Subcutaneous abdominal adipose tissue (tissue), 5 donors: ENCODE results near the gene TEX55.
"Not testable (repeated sequence)": the region's sequence is repeated elsewhere in the genome, so short reads cannot be mapped to it uniquely, and the experiment has no call there.

Source experiments
- H3K27ac ChIP-seq: one replicate; pipeline ENCODE4 v1.7.0; 2013; ENCODE audit warnings: low read depth, mild to moderate bottlenecking, inconsistent platforms, low read length, moderate library complexity
- H3K27me3 ChIP-seq, 5 donors: one replicate each; pipeline ENCODE4 v1.7.0; 2013; ENCODE audit warnings: low read length in 5 of 5, inconsistent platforms in 1 of 5; ENCODE audit not compliant: control insufficient read depth in 5 of 5, insufficient read depth in 4 of 5
- H3K36me3 ChIP-seq, 5 donors: one replicate each; pipeline ENCODE4 v1.7.0; 2013; ENCODE audit warnings: low read length in 5 of 5; ENCODE audit not compliant: control insufficient read depth in 5 of 5, insufficient read depth in 5 of 5
- H3K4me1 ChIP-seq, 5 donors: one replicate each; pipeline ENCODE4 v1.7.0; 2013; ENCODE audit warnings: low read length in 5 of 5, mild to moderate bottlenecking in 3 of 5, moderate library complexity in 1 of 5; ENCODE audit not compliant: control insufficient read depth in 5 of 5, insufficient read depth in 5 of 5
- H3K4me3 ChIP-seq, 5 donors: one replicate each; pipeline ENCODE4 v1.7.0; 2013; ENCODE audit warnings: low read length in 5 of 5, low read depth in 1 of 5
- H3K9ac ChIP-seq, 5 donors: one replicate each; pipeline ENCODE4 v1.7.0; 2013; ENCODE audit warnings: low read length in 5 of 5, mild to moderate bottlenecking in 4 of 5, moderate library complexity in 3 of 5
- H3K9me3 ChIP-seq, 5 donors: one replicate each; pipeline ENCODE4 v1.7.0; 2013; ENCODE audit warnings: low read length in 5 of 5; ENCODE audit not compliant: control insufficient read depth in 5 of 5
- donor health status: healthy.
- donor health status: healthy.
- donor health status: healthy.
- donor health status: healthy.
- donor health status: healthy.

The TEX55 gene

DNA sequence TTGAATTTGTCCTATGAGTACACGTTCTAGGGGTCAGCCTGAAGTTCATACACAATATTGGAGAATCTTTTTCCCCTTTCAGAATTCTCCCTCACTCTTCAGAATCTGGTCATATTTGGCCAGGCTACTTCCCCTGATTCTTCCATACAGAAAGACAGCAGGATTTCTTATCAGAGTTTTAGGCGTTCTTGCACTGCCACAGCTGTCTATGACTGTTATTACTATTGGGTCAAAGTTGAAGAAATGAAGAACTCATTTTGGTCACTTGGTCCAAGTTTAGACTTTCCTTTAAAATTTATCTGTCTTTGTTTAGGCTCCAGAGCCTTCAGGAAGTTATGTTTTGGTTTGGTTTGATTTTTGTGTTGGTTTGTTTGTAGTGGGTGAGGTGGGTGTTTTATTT lies 12.0 kb downstream of the TEX55 start:
- Histone ChIP-seq H3K9me3 (peaks cover 0 to 16% (median 10%) of the 10 kb centered on the region in 5 donors), H3K4me1 (no peaks in the 10 kb centered on the region), H3K27me3 (no peaks in the 10 kb centered on the region), H3K9ac (no peak overlapping the region), H3K27ac (no peak overlapping the region), H3K36me3 (no peaks in the 10 kb centered on the region), H3K4me3 (no peak overlapping the region)

DNA sequence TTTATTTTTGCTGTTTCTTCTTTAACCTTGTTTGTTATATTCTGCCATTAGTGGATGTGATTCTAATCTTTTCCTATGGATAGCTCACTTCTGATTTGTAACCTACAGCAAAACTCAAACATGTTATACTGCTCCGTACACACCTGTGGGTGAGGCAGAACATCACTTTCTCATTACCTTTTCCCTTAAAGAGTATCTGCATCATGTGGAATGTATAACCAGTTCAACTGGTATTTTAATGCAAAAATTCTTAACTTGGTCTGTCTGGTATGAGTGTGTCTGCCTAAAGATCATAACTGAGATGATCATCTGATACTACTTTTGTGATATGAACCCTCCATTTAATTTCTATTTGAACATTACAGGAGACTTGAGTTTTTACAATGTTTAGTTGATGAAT lies 14.4 kb downstream of the TEX55 start:
- no peak overlapping the region for H3K9ac ChIP-seq
- no peaks in the 10 kb centered on the region for H3K27me3 ChIP-seq
- peaks cover 0 to 13% (median 2%) of the 10 kb centered on the region in 5 donors for H3K9me3 ChIP-seq
- no peaks in the 10 kb centered on the region for H3K36me3 ChIP-seq
- H3K27ac ChIP-seq, result no peak overlapping the region
- H3K4me3 ChIP-seq, result no peak overlapping the region
- H3K4me1 ChIP-seq, result no peaks in the 10 kb centered on the region

DNA sequence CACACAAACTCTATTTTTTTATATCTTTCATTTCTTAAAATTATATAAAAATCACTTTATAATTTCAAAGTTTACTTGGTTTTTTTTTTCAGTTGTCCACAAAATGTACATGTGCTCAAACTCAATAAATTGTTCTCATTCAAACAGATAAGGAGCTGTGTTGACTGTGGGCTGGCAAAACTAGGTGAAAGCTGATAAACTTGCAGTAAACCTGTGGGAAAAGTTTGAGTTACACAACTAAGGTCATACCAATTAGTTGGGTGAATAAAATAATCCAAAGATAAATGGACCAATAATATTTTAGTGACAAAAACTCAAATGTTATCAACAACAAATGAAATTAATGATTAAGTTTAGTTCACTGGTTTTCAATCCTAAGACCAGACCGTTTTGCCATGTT lies 14.8 kb downstream of the TEX55 start:
- Histone ChIP-seq H3K27me3 (no peaks in the 10 kb centered on the region), H3K4me1 (no peaks in the 10 kb centered on the region), H3K9ac (no peak overlapping the region), H3K9me3 (peaks cover 0 to 11% (median 2%) of the 10 kb centered on the region in 5 donors), H3K27ac (no peak overlapping the region), H3K4me3 (no peak overlapping the region), H3K36me3 (no peaks in the 10 kb centered on the region)

DNA sequence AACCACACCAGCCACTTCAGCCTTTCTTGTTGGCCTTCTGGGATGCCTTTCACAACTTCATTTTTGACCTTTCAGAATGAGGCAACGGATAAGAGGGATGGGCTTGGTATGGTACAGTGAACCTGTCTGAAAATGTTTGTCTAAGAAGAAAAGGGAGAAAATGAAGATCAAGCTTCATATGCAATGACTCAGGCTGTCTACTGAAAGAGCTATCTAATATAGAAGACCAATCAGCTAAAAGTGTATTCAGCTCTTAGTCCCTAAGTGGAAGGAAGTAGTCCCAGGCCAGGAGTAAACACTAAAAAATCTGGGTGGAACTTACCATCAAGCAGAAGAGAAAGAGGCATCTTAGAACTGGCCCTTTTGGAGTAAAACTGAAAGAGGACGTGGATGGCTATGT lies 15.3 kb downstream of the TEX55 start:
- no peaks in the 10 kb centered on the region for H3K36me3 ChIP-seq
- H3K27me3 ChIP-seq, result no peaks in the 10 kb centered on the region
- no peak overlapping the region for H3K27ac ChIP-seq
- no peaks in the 10 kb centered on the region for H3K4me1 ChIP-seq
- H3K9ac ChIP-seq, result no peak overlapping the region
- no peak overlapping the region for H3K4me3 ChIP-seq
- H3K9me3 ChIP-seq, result peaks cover 0 to 8% (median 2%) of the 10 kb centered on the region in 5 donors

DNA sequence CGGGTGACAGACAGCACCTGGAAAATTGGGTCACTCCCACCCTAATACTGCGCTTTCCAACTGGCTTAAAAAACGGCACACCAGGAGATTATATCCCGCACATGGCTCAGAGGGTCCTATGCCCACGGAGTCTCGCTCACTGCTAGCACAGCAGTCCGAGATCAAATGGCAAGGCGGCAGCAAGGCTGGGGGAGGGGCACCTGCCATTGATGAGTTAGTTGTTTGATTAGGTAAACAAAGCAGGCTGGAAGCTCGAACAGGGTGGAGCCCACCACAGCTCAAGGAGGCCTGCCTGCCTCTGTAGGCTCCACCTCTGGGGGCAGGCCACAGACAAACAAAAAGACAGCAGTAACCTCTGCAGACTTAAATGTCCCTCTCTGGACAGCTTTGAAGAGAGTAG lies 18.8 kb downstream of the TEX55 start:
- H3K27me3 ChIP-seq, H3K27ac ChIP-seq, H3K4me3 ChIP-seq, H3K9me3 ChIP-seq, H3K4me1 ChIP-seq, H3K9ac ChIP-seq, H3K36me3 ChIP-seq: not testable (repeated sequence)

DNA sequence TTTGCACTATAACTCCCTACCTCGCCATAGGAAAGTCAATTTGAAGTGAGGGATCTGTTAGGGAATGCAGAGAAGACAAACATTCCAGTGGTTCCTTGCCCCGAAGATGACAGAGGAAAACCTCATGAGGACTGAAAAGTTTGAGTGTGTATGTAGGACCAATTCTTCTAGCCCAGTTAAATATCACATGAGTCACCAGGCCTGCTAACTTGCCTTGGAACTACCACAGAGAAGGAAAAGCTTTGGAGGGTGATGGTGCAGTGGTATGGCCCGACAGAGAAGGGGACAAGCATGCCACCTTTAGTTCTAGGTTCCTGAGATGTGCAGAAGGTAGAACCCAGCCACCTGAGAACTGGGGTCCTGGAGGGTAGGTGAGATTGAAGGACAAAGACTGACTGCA lies 24.9 kb downstream of the TEX55 start:
- Histone ChIP-seq H3K27ac (no peak overlapping the region), H3K9me3 (no peaks in the 10 kb centered on the region)

DNA sequence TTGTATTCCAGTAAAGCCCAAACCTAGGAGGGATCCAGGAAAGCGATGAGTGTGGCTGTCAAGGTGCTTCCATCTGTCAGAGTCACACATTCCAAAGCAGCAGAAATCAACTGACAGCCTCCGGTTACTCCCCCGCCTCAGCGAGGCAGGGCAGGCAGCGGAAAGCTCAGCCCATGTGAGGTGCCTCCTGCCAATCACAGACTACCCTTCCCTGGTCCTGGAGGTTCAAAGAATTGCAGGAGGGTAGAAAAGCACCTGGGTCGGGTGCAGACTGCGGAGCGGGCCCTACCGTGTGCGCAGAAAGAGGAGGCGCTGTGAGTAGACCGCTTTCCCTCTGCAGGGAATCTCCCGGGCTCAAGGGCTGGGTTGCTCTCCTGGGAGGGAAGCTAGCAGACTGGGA lies 27.4 kb downstream of the TEX55 start, which contains the start of gene UPK1B:
Gene UPK1B (plus strand): TSS at position 274 of the 400 bp plus-strand sequence. CDS start 13,144 bp downstream, outside the sequence.
- Histone ChIP-seq H3K27ac (no peak within 1 kb of the TSS), H3K36me3 (no peaks in the 10 kb centered on the region), H3K4me1 (no peaks in the 10 kb centered on the region), H3K4me3 (no peak within 1 kb of the TSS), H3K9me3 (no peaks in the 10 kb centered on the region), H3K27me3 (no peaks in the 10 kb centered on the region), H3K9ac (no peak within 1 kb of the TSS)

More for the DNA sequence above, 24.9 kb downstream of the TEX55 start:
- H3K4me1 ChIP-seq, result no peaks in the 10 kb centered on the region
- H3K27me3 ChIP-seq, result no peaks in the 10 kb centered on the region
- no peak overlapping the region for H3K4me3 ChIP-seq
- no peak overlapping the region for H3K9ac ChIP-seq
- H3K36me3 ChIP-seq, result no peaks in the 10 kb centered on the region

DNA sequence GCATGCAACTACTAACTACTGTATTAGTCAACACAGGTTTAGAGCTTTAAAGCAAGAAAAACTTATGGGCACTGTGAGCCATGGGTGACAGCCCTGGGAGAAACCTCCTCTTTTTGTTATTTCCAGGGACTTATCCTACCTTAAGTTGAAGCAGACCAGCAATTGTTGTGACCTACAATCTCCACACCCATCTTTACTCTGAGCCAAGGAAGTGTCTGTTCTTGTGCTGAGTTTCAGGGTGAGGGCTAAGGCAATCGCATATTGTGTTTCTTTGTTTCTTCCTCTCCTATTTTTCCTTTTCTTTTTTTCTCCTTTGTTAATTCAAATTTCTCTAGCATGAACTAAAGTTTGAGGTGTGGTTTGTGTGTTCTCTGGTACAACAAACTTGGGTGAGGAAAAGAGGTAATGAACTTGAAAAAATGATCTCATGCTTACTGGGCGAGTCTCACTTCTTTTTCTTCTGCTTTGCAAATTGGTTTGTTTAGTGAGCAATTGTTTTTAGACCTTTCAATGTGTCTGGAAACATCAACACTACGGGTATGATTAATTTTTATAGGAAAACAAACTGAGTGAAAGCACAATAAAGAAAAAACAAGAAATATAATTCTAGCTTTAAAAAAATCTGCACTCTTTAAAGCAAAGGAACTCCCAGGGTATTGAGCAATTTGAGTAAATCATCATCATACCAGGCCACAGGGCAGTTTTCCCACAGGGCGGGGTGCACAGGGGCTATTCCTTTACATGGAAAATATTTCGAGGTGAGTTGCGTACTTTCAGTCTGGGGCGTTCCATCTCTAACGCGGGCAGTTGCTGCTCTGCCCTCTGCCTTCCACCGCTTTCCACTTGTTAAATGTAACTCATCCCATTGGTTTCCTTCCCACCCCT lies 30.1 kb downstream of the TEX55 start:
- Histone ChIP-seq H3K36me3 (no peaks in the 10 kb centered on the region), H3K27me3 (no peaks in the 10 kb centered on the region), H3K27ac (no peak overlapping the region), H3K9me3 (no peaks in the 10 kb centered on the region), H3K4me3 (no peak overlapping the region), H3K9ac (no peak overlapping the region), H3K4me1 (no peaks in the 10 kb centered on the region)

DNA sequence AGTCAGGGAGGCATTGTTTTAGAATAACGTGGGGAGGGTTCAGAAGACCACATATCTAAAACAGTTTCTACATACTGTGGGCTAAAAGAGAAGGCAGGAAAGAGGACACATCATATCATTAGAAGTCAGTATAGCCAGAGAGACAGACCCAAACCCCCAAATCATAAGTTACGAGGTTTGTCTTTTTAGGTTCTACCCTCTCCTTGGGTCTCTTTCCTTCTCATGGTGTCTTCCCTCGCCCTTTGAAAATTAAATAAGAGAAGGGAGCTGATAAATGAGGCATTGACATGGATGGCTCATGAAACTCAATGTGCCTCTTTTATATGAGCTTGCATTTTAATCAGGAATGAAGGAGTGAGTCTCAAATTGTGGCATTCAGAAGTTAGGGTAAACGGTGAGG lies 30.8 kb downstream of the TEX55 start:
- Histone ChIP-seq H3K4me3 (no peak overlapping the region), H3K36me3 (no peaks in the 10 kb centered on the region), H3K9me3 (no peaks in the 10 kb centered on the region), H3K4me1 (no peaks in the 10 kb centered on the region), H3K9ac (no peak overlapping the region), H3K27ac (no peak overlapping the region), H3K27me3 (no peaks in the 10 kb centered on the region)

DNA sequence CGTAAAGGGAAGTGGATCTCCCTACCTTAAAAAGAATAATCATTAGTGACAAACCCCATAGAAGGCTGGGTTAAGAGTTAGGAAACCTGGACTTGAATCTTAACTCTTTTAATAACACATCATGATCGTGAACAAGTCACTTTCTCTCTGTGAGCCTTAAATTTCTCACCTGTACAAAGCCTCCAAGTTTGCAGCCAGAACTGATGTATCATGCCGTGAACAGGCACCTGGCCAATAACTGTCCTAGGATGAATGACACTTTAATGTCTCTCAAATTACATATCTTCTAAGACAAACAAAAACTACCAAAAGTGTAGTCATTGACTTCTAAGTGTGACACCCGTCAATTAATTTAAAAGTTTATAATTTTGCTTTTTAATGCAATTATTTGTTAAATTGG lies 31.4 kb downstream of the TEX55 start:
- H3K27ac ChIP-seq, result no peak overlapping the region
- H3K36me3 ChIP-seq, result no peaks in the 10 kb centered on the region
- H3K9ac ChIP-seq, result no peak overlapping the region
- no peak overlapping the region for H3K4me3 ChIP-seq
- no peaks in the 10 kb centered on the region for H3K27me3 ChIP-seq
- H3K9me3 ChIP-seq, result no peaks in the 10 kb centered on the region
- no peaks in the 10 kb centered on the region for H3K4me1 ChIP-seq
